Activated CD4-positive, alpha-beta T cell treated with anti-CD3 and anti-CD28 coated beads for 1 hour (primary cell): Measurements from ENCODE around the gene KLHL21.

Experiments
- DNase-seq: peaks from one replicate; pipeline ENCODE4 v3.0.0-alpha.2; 2020

Gene KLHL21

GRCh38 chr1:6599141-6599975, 3.3 kb downstream of the KLHL21 start:
- DNase-seq, result peak; percentile 43

GRCh38 chr1:6597777-6598131, 4.9 kb downstream of the KLHL21 start:
- no peak for DNase-seq

GRCh38 chr1:6596886-6597776, 5.5 kb downstream of the KLHL21 start:
- DNase-seq, result no peak

GRCh38 chr1:6596351-6596750, 6.3 kb downstream of the KLHL21 start:
- no peak for DNase-seq

GRCh38 chr1:6594977-6595740, 7.5 kb downstream of the KLHL21 start:
- no peak for DNase-seq

GRCh38 chr1:6593810-6594209, 8.9 kb downstream of the KLHL21 start:
- DNase-seq, result no peak

- DNase-seq, result no peak
These were observed 9.6 kb downstream of the KLHL21 start for GRCh38 chr1:6592865-6593593.

GRCh38 chr1:6592441-6592840, 10.2 kb downstream of the KLHL21 start:
- no peak for DNase-seq

- no peak for DNase-seq
These were observed 11.0 kb downstream of the KLHL21 start for GRCh38 chr1:6591644-6592043.

GRCh38 chr1:6591222-6591621, 11.4 kb downstream of the KLHL21 start:
- DNase-seq, result no peak

- DNase-seq, result no peak
These were observed 12.6 kb downstream of the KLHL21 start for GRCh38 chr1:6590046-6590445.

- DNase-seq, result no peak
These were observed 13.7 kb downstream of the KLHL21 start for GRCh38 chr1:6588893-6589520.

GRCh38 chr1:6588128-6588892, 14.4 kb downstream of the KLHL21 start:
- no peak for DNase-seq

- DNase-seq, result no peak
These were observed 15.2 kb downstream of the KLHL21 start for GRCh38 chr1:6587261-6588005.

- DNase-seq, result no peak
These were observed 16.3 kb downstream of the KLHL21 start for GRCh38 chr1:6586404-6586816.

GRCh38 chr1:6585841-6586240, 16.8 kb downstream of the KLHL21 start:
- DNase-seq, result no peak

- DNase-seq, result no peak
These were observed 17.5 kb downstream of the KLHL21 start for GRCh38 chr1:6585081-6585722.

GRCh38 chr1:6584126-6585080, 18.3 kb downstream of the KLHL21 start:
- no peak for DNase-seq

- no peak for DNase-seq
These were observed 20.3 kb downstream of the KLHL21 start for GRCh38 chr1:6582370-6582769.
